ENCODE data around the gene WWOX. TPM values are rescaled to one million over a fixed set of nuclear protein-coding genes. Genes with fewer than 3 reads are reported as not detected.

Gene WWOX
- total and polyA plus RNA-seq, 2 of the 13 experiments (the other 11 are each of a cell fraction or from before 2014, with no cell fraction given) = 9.1 to 37.4 TPM

DNA sequence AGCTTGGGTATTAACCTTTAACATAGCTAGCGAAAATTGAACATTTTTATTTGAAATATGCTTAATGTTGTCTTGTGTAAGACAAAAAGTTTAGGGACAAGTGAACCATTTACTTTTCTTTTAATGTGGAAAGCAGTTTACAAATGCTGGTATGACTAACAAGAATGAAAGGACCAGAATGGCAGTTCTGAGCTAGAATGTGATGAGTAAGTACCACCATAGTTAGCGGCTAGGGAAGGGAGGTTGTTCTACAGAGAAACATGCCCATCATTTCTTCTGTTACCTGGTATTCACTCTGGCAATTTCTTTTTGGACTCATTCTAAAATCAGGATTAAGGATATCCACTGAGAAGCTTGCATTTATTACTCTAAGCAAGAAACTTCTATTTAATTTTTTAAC lies 121.1 kb downstream of the WWOX start (continued):
- TF ChIP-seq, protein P1, sequence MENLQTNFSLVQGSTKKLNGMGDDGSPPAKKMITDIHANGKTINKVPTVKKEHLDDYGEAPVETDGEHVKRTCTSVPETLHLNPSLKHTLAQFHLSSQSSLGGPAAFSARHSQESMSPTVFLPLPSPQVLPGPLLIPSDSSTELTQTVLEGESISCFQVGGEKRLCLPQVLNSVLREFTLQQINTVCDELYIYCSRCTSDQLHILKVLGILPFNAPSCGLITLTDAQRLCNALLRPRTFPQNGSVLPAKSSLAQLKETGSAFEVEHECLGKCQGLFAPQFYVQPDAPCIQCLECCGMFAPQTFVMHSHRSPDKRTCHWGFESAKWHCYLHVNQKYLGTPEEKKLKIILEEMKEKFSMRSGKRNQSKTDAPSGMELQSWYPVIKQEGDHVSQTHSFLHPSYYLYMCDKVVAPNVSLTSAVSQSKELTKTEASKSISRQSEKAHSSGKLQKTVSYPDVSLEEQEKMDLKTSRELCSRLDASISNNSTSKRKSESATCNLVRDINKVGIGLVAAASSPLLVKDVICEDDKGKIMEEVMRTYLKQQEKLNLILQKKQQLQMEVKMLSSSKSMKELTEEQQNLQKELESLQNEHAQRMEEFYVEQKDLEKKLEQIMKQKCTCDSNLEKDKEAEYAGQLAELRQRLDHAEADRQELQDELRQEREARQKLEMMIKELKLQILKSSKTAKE (CRISPR knock-in tag; IDR thresholded peaks at IDR 0.05; ENCODE audit: borderline replicate concordance) = no peak

DNA sequence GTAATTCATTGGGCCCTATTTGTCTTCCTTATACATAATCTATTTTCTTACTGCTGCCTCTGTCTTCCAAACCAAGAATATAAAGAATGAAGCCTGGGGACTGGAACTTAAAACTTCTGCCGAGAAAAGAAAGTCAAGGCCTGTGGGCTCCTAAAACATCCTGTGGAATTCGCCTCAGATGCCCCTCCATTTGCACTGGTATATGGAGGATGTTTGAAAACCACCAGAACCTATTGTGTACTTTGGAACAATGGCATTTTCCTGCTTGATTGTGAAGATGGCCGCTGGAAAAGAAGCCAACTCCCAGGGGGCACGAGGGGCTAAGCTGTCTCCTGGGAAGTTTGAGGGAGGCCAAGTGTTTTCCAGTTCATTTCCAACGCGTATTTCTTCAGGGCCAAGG lies 122.4 kb downstream of the WWOX start:
- Histone ChIP-seq H3K27ac (ENCODE audit: extremely low read length, insufficient read depth, low read length) (no peak overlapping the region), H3K4me2 (ENCODE audit: low read depth, low read length) (no peak overlapping the region), H3K4me1 (ENCODE audit: insufficient read depth, low read length) (peaks cover 6% of the 10 kb centered on the region; the same call in 1 of the 2 replicates), H4K20me1 (ENCODE audit: insufficient read depth, low read length) (no peaks in the 10 kb centered on the region), H3K36me3 (replicated peaks in 1 of 2; ENCODE audit: control insufficient read depth in 1 of 2, insufficient read depth in 2 of 2, low read length in 2 of 2) (no peaks in the 10 kb centered on the region), H3K79me2 (ENCODE audit: insufficient read depth, low read length) (no peaks in the 10 kb centered on the region), H2AFZ (ENCODE audit: low read length) (no peak overlapping the region), H3K4me3 (replicated peaks in 1 of 3; ENCODE audit: insufficient read depth in 1 of 3, low read depth in 2 of 3, low read length in 3 of 3) (no peak overlapping the region), H3K9me3 (ENCODE audit: low read length) (no peaks in the 10 kb centered on the region), H3K9ac (ENCODE audit: insufficient read depth, low read depth, low read length) (no peak overlapping the region), H3K27me3 (ENCODE audit: control insufficient read depth in 1 of 2, insufficient read depth in 2 of 2, low read length in 2 of 2) (no peaks in the 10 kb centered on the region)
- BruUV-seq (replicated peaks) = no TSS peak
- 94% methylated on average over 6 of the region's 6 CpGs for WGBS (ENCODE audit: low lambda C conversion rate)
- FAIRE-seq = no peak
- in situ Hi-C loops (cut with HindIII; ENCODE audit: extremely low pct_ligation_motif_present, low pct_unique_long_range_greater_than_20kb) = no loop called here
- CTCF ChIA-PET (ENCODE audit: low intra/inter-chr PET ratio, low total read pairs) = no interaction called here
- intact Hi-C loops (cut with micrococcal nuclease; ENCODE audit: unreplicated experiment) = no loop called here
- TF ChIP-seq, protein P2, sequence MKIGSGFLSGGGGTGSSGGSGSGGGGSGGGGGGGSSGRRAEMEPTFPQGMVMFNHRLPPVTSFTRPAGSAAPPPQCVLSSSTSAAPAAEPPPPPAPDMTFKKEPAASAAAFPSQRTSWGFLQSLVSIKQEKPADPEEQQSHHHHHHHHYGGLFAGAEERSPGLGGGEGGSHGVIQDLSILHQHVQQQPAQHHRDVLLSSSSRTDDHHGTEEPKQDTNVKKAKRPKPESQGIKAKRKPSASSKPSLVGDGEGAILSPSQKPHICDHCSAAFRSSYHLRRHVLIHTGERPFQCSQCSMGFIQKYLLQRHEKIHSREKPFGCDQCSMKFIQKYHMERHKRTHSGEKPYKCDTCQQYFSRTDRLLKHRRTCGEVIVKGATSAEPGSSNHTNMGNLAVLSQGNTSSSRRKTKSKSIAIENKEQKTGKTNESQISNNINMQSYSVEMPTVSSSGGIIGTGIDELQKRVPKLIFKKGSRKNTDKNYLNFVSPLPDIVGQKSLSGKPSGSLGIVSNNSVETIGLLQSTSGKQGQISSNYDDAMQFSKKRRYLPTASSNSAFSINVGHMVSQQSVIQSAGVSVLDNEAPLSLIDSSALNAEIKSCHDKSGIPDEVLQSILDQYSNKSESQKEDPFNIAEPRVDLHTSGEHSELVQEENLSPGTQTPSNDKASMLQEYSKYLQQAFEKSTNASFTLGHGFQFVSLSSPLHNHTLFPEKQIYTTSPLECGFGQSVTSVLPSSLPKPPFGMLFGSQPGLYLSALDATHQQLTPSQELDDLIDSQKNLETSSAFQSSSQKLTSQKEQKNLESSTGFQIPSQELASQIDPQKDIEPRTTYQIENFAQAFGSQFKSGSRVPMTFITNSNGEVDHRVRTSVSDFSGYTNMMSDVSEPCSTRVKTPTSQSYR (CRISPR knock-in tag; IDR thresholded peaks at IDR 0.05; ENCODE audit: borderline replicate concordance) = no peak
- TF ChIP-seq HNRNPL (IDR thresholded peaks at IDR 0.05; ENCODE audit: low read depth, low read length) (no peak), NR2C2 (CRISPR knock-in tag; IDR thresholded peaks at IDR 0.05; ENCODE audit: borderline replicate concordance) (no peak)
- TF ChIP-seq, protein P3, sequence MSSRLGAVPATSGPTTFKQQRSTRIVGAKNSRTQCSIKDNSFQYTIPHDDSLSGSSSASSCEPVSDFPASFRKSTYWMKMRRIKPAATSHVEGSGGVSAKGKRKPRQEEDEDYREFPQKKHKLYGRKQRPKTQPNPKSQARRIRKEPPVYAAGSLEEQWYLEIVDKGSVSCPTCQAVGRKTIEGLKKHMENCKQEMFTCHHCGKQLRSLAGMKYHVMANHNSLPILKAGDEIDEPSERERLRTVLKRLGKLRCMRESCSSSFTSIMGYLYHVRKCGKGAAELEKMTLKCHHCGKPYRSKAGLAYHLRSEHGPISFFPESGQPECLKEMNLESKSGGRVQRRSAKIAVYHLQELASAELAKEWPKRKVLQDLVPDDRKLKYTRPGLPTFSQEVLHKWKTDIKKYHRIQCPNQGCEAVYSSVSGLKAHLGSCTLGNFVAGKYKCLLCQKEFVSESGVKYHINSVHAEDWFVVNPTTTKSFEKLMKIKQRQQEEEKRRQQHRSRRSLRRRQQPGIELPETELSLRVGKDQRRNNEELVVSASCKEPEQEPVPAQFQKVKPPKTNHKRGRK (CRISPR knock-in tag; IDR thresholded peaks at IDR 0.05) = no peak
- POLR2A ChIA-PET = no interaction called here
- ATAC-seq = no peak
- DNase-seq (ENCODE audit: low spot score) = no peak
